ENCODE measurements around the gene RAB35. TPM values are rescaled to one million over a fixed set of nuclear protein-coding genes. Genes with fewer than 3 reads are reported as not detected.

The RAB35 gene
- total and polyA plus RNA-seq, 9 donors = 14.1 to 48.5 (median 39.3) TPM

- H3K9me3 ChIP-seq = no peaks in the 10 kb centered on the region
- H3K4me1 ChIP-seq (ENCODE audit: insufficient read depth) = no peaks in the 10 kb centered on the region
- DNase-seq = no peak
- 94 to 95% (median 95%) methylated on average over 20 of the region's 20 CpGs for WGBS, 3 donors
- TF ChIP-seq POLR2A (IDR thresholded peaks at IDR 0.05) (no peak), CTCF (IDR thresholded peaks at IDR 0.05) (no peak), EP300 (IDR thresholded peaks at IDR 0.05) (no peak)
- no peaks in the 10 kb centered on the region for H3K36me3 ChIP-seq
- H3K4me3 ChIP-seq = no peak overlapping the region
- intact Hi-C loops (cut with DNase I) = no loop called here
- no peaks in the 10 kb centered on the region for H3K27me3 ChIP-seq
- H3K27ac ChIP-seq = no peak overlapping the region
Observed at GRCh38 chr12:120134307-120134980, 17.9 kb upstream of the RAB35 start.

- Histone ChIP-seq H3K27me3 (no peaks in the 10 kb centered on the region), H3K27ac (no peak overlapping the region), H3K4me3 (no peak overlapping the region), H3K9me3 (no peaks in the 10 kb centered on the region), H3K4me1 (ENCODE audit: insufficient read depth) (no peaks in the 10 kb centered on the region), H3K36me3 (peaks cover 3% of the 10 kb centered on the region)
- DNase-seq = no peak
- WGBS, 3 donors = 75 to 94% (median 79%) methylated on average over 6 of the region's 6 CpGs
- intact Hi-C loops (cut with DNase I) = no loop called here
- TF ChIP-seq EP300 (IDR thresholded peaks at IDR 0.05) = no peak
- TF ChIP-seq POLR2A (IDR thresholded peaks at IDR 0.05) = no peak
- no peak for TF ChIP-seq CTCF (IDR thresholded peaks at IDR 0.05)
Observed at GRCh38 chr12:120132863-120133385, 16.4 kb upstream of the RAB35 start.

- H3K27me3 ChIP-seq = no peaks in the 10 kb centered on the region
- H3K4me1 ChIP-seq (ENCODE audit: insufficient read depth) = no peaks in the 10 kb centered on the region
- TF ChIP-seq EP300 (IDR thresholded peaks at IDR 0.05) (no peak), CTCF (IDR thresholded peaks at IDR 0.05) (no peak), POLR2A (IDR thresholded peaks at IDR 0.05) (no peak)
- no peak overlapping the region for H3K27ac ChIP-seq
- no peak for DNase-seq
- no peak overlapping the region for H3K4me3 ChIP-seq
- no peaks in the 10 kb centered on the region for H3K9me3 ChIP-seq
- H3K36me3 ChIP-seq = peaks cover 3% of the 10 kb centered on the region
- 78 to 84% (median 83%) methylated on average over 9 of the region's 9 CpGs for whole genome bisulfite sequencing, 3 donors
- intact Hi-C loops (cut with DNase I) = no loop called here
Observed at GRCh38 chr12:120132054-120132836, 15.7 kb upstream of the RAB35 start.

- Histone ChIP-seq H3K4me1 (ENCODE audit: insufficient read depth) (no peaks in the 10 kb centered on the region), H3K4me3 (no peak overlapping the region), H3K36me3 (peaks cover 3% of the 10 kb centered on the region), H3K9me3 (no peaks in the 10 kb centered on the region), H3K27me3 (no peaks in the 10 kb centered on the region), H3K27ac (no peak overlapping the region)
- intact Hi-C loops (cut with DNase I) = no loop called here
- WGBS, 3 donors = 94 to 96% (median 95%) methylated on average over 15 of the region's 15 CpGs
- no peak for DNase-seq
- TF ChIP-seq CTCF (IDR thresholded peaks at IDR 0.05) (no peak), EP300 (IDR thresholded peaks at IDR 0.05) (no peak), POLR2A (IDR thresholded peaks at IDR 0.05) (no peak)
Observed at GRCh38 chr12:120131116-120131515, 14.6 kb upstream of the RAB35 start.

All from ovary (tissue), 9 donors.